ENCODE measurements around the gene UGT1A1.
"Not testable (repeated sequence)": the region's sequence is repeated elsewhere in the genome, so short reads cannot be mapped to it uniquely, and the experiment has no call there.

UGT1A1 gene

DNA sequence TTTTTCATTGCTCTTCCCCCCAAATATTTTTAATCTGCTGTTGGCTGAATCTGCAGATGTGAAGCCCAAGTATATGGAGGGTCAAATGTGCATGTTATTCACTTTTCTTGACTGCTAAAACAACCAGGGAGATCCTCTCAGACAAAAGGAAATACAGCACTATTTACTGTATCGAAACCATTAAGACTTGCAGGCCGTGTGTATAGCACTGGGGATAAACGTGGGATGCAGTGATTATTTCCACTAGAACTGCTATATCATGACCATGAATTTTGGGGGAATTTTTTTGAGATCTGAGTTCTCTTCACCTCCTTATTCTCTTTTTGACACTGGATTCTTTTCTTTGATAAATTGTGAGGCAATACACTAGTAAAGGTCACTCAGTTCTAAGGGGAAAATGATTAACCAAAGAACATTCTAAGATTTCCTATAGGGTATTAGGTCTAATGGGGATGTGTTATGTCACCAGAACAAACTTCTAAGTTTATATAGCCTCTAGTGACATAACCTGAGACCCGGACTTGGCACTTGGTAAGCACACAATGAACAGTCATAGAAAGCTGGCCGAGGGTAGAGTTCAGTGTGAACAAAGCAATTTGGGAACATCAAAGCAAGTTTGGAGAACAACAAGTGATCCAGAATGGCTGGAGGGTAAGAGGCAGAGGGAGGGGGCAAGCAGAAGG lies 14.9 kb upstream of the UGT1A1 start:
- no peak for TF ChIP-seq CTCF (IDR thresholded peaks at IDR 0.05; ENCODE audit: insufficient read depth, low read length, poor library complexity, severe bottlenecking)

GRCh38 chr2:233745838-233746237 lies 14.2 kb upstream of the UGT1A1 start:
- not testable (repeated sequence) for DNase-seq (ENCODE audit: extremely low read depth, insufficient read length); H3K4me3 ChIP-seq (replicated peaks; ENCODE audit: low read depth, low read length); H3K27me3 ChIP-seq (replicated peaks; ENCODE audit: control insufficient read depth, insufficient read depth, low read length); H3K36me3 ChIP-seq (ENCODE audit: control insufficient read depth, insufficient read depth, low read length)

More for the DNA sequence above, 14.9 kb upstream of the UGT1A1 start:
- Histone ChIP-seq H3K4me3 (replicated peaks; ENCODE audit: low read depth, low read length) (no peak overlapping the region), H3K27me3 (replicated peaks; ENCODE audit: control insufficient read depth, insufficient read depth, low read length) (no peaks in the 10 kb centered on the region), H3K36me3 (ENCODE audit: control insufficient read depth, insufficient read depth, low read length) (no peaks in the 10 kb centered on the region)
- DNase-seq (ENCODE audit: extremely low read depth, insufficient read length), result no peak

- no peak for TF ChIP-seq CTCF (IDR thresholded peaks at IDR 0.05; ENCODE audit: insufficient read depth, low read length, poor library complexity, severe bottlenecking)
- Histone ChIP-seq H3K4me3 (replicated peaks; ENCODE audit: low read depth, low read length) (no peak overlapping the region), H3K36me3 (ENCODE audit: control insufficient read depth, insufficient read depth, low read length) (no peaks in the 10 kb centered on the region), H3K27me3 (replicated peaks; ENCODE audit: control insufficient read depth, insufficient read depth, low read length) (no peaks in the 10 kb centered on the region)
- no peak for DNase-seq (ENCODE audit: extremely low read depth, insufficient read length)
These were observed 13.4 kb upstream of the UGT1A1 start for GRCh38 chr2:233746475-233747282.

- Histone ChIP-seq H3K27me3 (replicated peaks; ENCODE audit: control insufficient read depth, insufficient read depth, low read length) (no peaks in the 10 kb centered on the region), H3K4me3 (replicated peaks; ENCODE audit: low read depth, low read length) (no peak overlapping the region), H3K36me3 (ENCODE audit: control insufficient read depth, insufficient read depth, low read length) (no peaks in the 10 kb centered on the region)
- no peak for TF ChIP-seq CTCF (IDR thresholded peaks at IDR 0.05; ENCODE audit: insufficient read depth, low read length, poor library complexity, severe bottlenecking)
- no peak for DNase-seq (ENCODE audit: extremely low read depth, insufficient read length)
These were observed 12.9 kb upstream of the UGT1A1 start for GRCh38 chr2:233747283-233747544.

GRCh38 chr2:233750689-233751088 lies 9.4 kb upstream of the UGT1A1 start:
- not testable (repeated sequence) for H3K27me3 ChIP-seq (replicated peaks; ENCODE audit: control insufficient read depth, insufficient read depth, low read length); H3K36me3 ChIP-seq (ENCODE audit: control insufficient read depth, insufficient read depth, low read length); DNase-seq (ENCODE audit: extremely low read depth, insufficient read length); H3K4me3 ChIP-seq (replicated peaks; ENCODE audit: low read depth, low read length)

- not testable (repeated sequence) for H3K4me3 ChIP-seq (replicated peaks; ENCODE audit: low read depth, low read length); H3K36me3 ChIP-seq (ENCODE audit: control insufficient read depth, insufficient read depth, low read length); DNase-seq (ENCODE audit: extremely low read depth, insufficient read length); H3K27me3 ChIP-seq (replicated peaks; ENCODE audit: control insufficient read depth, insufficient read depth, low read length)
These were observed 8.7 kb upstream of the UGT1A1 start for GRCh38 chr2:233751212-233752009.
